Measurements from ENCODE around the gene UBAP2.
A peak's percentile ranks its signal among the peaks of the same experiment; 100 is the strongest.
"Not testable (repeated sequence)": the region's sequence is repeated elsewhere in the genome, so short reads cannot be mapped to it uniquely, and the experiment has no call there.

UBAP2 gene

DNA sequence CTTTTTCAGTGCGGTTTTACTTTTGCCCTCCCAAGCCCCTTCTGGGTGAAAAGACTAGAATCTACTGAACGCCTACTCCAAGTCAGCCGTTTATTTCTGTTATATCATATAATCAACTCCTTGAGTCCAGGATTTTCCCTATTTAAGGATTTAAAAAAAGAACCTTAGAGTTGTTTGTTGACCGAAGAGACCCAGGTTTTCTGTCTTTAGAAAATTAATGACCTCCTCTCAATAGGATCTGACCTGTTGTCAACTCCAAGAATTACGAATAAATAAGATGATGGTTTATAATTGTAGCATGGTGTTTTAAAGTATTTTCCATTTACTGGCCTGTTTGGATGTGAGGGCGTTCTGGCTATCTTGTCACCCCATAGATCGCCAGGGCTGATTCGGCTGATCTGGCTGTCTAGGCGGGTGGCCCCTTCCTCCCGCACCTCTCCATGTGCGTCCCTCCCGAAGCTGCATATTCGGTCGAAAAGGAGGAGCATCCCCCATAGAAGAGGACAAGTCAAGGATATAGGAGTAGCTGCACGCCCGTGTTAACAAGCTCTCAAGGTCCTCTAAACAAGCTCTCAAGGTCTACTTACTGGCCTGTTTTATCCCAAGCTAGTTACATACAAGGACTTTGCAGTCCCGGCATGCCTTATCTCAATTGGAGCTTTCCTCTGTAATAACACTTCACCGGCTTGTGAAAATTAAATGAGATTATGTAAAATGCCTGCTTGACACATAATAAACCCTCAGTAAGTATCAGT, 1.1 kb upstream of the UBAP2 start:
- TF ChIP-seq, protein P1, sequence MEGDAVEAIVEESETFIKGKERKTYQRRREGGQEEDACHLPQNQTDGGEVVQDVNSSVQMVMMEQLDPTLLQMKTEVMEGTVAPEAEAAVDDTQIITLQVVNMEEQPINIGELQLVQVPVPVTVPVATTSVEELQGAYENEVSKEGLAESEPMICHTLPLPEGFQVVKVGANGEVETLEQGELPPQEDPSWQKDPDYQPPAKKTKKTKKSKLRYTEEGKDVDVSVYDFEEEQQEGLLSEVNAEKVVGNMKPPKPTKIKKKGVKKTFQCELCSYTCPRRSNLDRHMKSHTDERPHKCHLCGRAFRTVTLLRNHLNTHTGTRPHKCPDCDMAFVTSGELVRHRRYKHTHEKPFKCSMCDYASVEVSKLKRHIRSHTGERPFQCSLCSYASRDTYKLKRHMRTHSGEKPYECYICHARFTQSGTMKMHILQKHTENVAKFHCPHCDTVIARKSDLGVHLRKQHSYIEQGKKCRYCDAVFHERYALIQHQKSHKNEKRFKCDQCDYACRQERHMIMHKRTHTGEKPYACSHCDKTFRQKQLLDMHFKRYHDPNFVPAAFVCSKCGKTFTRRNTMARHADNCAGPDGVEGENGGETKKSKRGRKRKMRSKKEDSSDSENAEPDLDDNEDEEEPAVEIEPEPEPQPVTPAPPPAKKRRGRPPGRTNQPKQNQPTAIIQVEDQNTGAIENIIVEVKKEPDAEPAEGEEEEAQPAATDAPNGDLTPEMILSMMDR (IDR thresholded peaks at IDR 0.05; ENCODE audit: insufficient read depth, low read depth, low read length, missing control alignments), result no peak
- peak overlapping the region; percentile 68 for H3K4me3 ChIP-seq (ENCODE audit: low read depth, low read length)
- DNase-seq (ENCODE audit: low read depth), result peak; percentile 13

DNA sequence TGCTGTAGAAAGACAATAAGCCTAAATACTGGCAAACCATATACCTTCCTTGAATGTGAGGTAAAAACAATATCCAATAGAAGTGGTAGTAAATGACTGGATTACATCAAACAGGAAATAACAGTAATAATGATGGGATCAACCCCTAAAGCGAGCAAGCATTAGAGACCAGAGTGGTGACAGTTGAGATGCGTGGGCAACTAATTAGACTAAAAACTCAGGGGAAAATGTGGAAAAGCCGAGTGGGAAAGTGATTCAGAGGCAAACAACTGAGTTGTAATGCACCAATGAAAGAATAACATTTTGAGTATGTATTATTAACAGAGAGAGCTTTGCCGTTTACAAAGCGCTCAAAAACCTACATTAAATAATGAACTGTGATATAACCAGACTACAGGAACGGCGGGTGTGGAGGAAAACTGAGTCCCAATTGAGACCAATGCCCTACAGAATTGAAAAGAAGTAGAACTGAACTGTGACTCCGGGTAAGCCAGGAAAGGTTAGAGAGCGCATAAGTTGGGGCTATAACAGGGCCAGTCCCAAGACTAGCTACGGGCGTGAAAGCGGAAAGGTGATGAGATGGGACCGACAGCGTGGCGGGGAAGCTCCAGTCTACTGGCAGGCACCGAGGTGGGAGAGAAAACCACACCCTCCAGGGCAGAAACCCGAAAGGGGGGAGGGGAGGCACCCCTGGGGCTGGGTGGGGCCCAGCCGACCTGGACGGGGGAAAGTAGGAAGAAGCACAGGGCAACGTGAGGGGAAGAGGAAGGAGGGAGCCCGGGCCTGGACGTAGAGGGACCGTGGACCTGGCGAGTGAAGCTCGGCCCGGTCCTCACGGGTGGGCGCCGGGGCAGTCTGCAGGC, 592 bp downstream of the UBAP2 start:
- TF ChIP-seq, protein P1 (IDR thresholded peaks at IDR 0.05; ENCODE audit: insufficient read depth, low read depth, low read length, missing control alignments), result no peak
- DNase-seq (ENCODE audit: low read depth), result peak; percentile 73
- peak overlapping the region; percentile 68 for H3K4me3 ChIP-seq (ENCODE audit: low read depth, low read length)

DNA sequence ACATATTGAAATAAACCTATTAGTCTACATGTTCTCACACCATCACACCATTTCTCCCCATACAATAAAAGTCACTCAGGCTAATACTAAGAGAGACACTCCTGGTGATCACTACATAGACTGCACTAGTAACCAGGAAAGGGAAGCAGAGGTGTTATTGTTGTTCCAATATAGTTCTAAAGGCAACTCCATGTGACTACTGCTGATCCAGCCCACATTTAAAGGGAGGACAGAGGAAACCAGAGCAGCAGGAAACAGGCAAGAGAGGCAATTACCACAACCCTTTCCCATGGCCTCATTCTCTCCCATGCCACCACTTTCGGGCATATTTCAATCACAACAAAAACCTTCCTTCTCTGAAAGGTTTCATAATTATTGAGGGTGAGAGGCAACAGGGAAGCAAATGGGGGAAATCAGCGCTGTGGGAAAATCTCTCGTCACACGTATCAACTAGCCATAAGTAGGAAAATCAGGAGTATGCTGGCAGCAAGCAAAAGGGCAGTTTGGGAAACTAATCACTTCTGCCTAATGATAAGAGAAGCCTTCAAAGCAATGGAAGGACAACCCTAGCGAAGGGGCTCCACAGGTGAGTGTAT, 1.8 kb downstream of the UBAP2 start:
- peak; percentile 15 for DNase-seq (ENCODE audit: low read depth)
- peak overlapping the region; percentile 68 for H3K4me3 ChIP-seq (ENCODE audit: low read depth, low read length)
- TF ChIP-seq, protein P1 (IDR thresholded peaks at IDR 0.05; ENCODE audit: insufficient read depth, low read depth, low read length, missing control alignments), result no peak

GRCh38 chr9:34045903-34046302, 2.8 kb downstream of the UBAP2 start:
- TF ChIP-seq, protein P1 (IDR thresholded peaks at IDR 0.05; ENCODE audit: insufficient read depth, low read depth, low read length, missing control alignments), result no peak
- no peak overlapping the region for H3K4me3 ChIP-seq (ENCODE audit: low read depth, low read length)
- no peak for DNase-seq (ENCODE audit: low read depth)

GRCh38 chr9:34042074-34042473, 6.6 kb downstream of the UBAP2 start:
- not testable (repeated sequence) for DNase-seq (ENCODE audit: low read depth); H3K4me3 ChIP-seq (ENCODE audit: low read depth, low read length)

GRCh38 chr9:34038851-34039250, 9.8 kb downstream of the UBAP2 start:
- not testable (repeated sequence) for H3K4me3 ChIP-seq (ENCODE audit: low read depth, low read length); DNase-seq (ENCODE audit: low read depth)

- TF ChIP-seq, protein P1 (IDR thresholded peaks at IDR 0.05; ENCODE audit: insufficient read depth, low read depth, low read length, missing control alignments), result no peak
- DNase-seq (ENCODE audit: low read depth), result no peak
- no peak overlapping the region for H3K4me3 ChIP-seq (ENCODE audit: low read depth, low read length)
Measured at GRCh38 chr9:34037626-34038025, 11.1 kb downstream of the UBAP2 start.
